Keratinocyte (primary cell): ENCODE measurements around the gene TSPAN18. TPM values are rescaled to one million over a fixed set of nuclear protein-coding genes. Genes with fewer than 3 reads are reported as not detected.

Source experiments
- DNase-seq: peaks from one replicate; pipeline ENCODE4 v3.0.0-alpha.2; 2011; ENCODE audit warnings: low read depth, missing footprints, low spot score
- FAIRE-seq: peaks from 2 replicates; lab custom pipeline; 2011; peaks lifted over from hg19 to GRCh38; lab: Jason Lieb, UNC
- H2AFZ ChIP-seq: 2 replicates; pipeline ENCODE4 v1.6.0; 2012; ENCODE audit warnings: low read length, control low read depth, inconsistent platforms; ENCODE audit not compliant: control insufficient read depth
- H3K27ac ChIP-seq: 2 replicates; pipeline ENCODE4 v1.5.1; 2011; ENCODE audit warnings: low read length; ENCODE audit not compliant: control insufficient read depth, insufficient read depth
- H3K27me3 ChIP-seq: 3 replicates; pipeline ENCODE4 v1.6.0; 2011; ENCODE audit warnings: low read length; ENCODE audit not compliant: control insufficient read depth, insufficient read depth; ENCODE audit errors: extremely low read depth
- H3K36me3 ChIP-seq, 2 experiments: 2 replicates in 1 of 2; 3 replicates in 1 of 2; pipeline ENCODE4 v1.5.1; 2011; ENCODE audit warnings: low read length in 2 of 2, mild to moderate bottlenecking in 1 of 2; ENCODE audit not compliant: control insufficient read depth in 2 of 2, insufficient read depth in 2 of 2; ENCODE audit errors: extremely low read depth in 1 of 2
- H3K4me1 ChIP-seq: 3 replicates; pipeline ENCODE4 v1.5.1; 2011; ENCODE audit warnings: low read length; ENCODE audit not compliant: control insufficient read depth, insufficient read depth; ENCODE audit errors: extremely low read depth
- H3K4me2 ChIP-seq: 3 replicates; pipeline ENCODE4 v1.6.0; 2011; ENCODE audit warnings: low read depth, low read length; ENCODE audit not compliant: control insufficient read depth, insufficient read depth; ENCODE audit errors: extremely low read depth
- H3K4me3 ChIP-seq, 3 experiments: fragments of 200-600 bp in 1 of 3; sonication (generic) in 1 of 3; 2 replicates in 2 of 3; 3 replicates in 1 of 3; pipeline ENCODE4 v1.5.1; 2011 to 2016; ENCODE audit warnings: low read length in 3 of 3, mild to moderate bottlenecking in 3 of 3, control low read depth in 2 of 3, inconsistent platforms in 1 of 3, low read depth in 1 of 3, mixed read lengths in 1 of 3, mixed run types in 1 of 3, moderate library complexity in 1 of 3; ENCODE audit not compliant: control insufficient read depth in 2 of 3, insufficient read depth in 2 of 3; ENCODE audit errors: extremely low read depth in 1 of 3
- H3K79me2 ChIP-seq: 2 replicates; pipeline ENCODE4 v1.6.0; 2012; ENCODE audit warnings: low read length; ENCODE audit not compliant: control insufficient read depth, insufficient read depth
- H3K9ac ChIP-seq: 3 replicates; pipeline ENCODE4 v1.6.0; 2011; ENCODE audit warnings: low read length; ENCODE audit not compliant: control insufficient read depth, insufficient read depth; ENCODE audit errors: extremely low read depth
- H3K9me1 ChIP-seq: 3 replicates; pipeline ENCODE4 v1.6.0; 2011; ENCODE audit warnings: low read length; ENCODE audit not compliant: control insufficient read depth, insufficient read depth; ENCODE audit errors: extremely low read depth
- H3K9me3 ChIP-seq: 2 replicates; pipeline ENCODE4 v1.5.1; 2012; ENCODE audit warnings: low read depth, low read length; ENCODE audit not compliant: control insufficient read depth
- H4K20me1 ChIP-seq: 3 replicates; pipeline ENCODE4 v1.6.0; 2011; ENCODE audit warnings: low read length; ENCODE audit not compliant: control insufficient read depth, insufficient read depth; ENCODE audit errors: extremely low read depth
- EZH2 ChIP-seq: IDR thresholded peaks from one replicate; pipeline ENCODE4 v1.6.1; 2012; ENCODE audit warnings: inconsistent platforms, mild to moderate bottlenecking, low read length, moderate library complexity
- dilution Hi-C: fragments of 300-500 bp; cut with MboI; formaldehyde crosslinking; loops from one replicate; pipeline ENCODE4 v1.7.0; 2020; ENCODE audit warnings: low sequenced_read_pairs; ENCODE audit not compliant: extremely low pct_ligation_motif_present
- polyA plus RNA-seq, 5 experiments: library from polyadenylated mRNA; depleted of rRNA in 3 of 5; stranded (reverse) in 3 of 5; stranded (forward) in 1 of 5; unstranded in 1 of 5; fragments of >200 nt; gene quantifications; 1 replicate in 1 of 5; 2 replicates in 3 of 5; 3 replicates in 1 of 5; pipeline versions ENCODE4 v1.2.1 to v1.2.3, GENCODE V29; 2011 to 2012; ENCODE audit warnings: missing spikeins in 2 of 5, low read depth in 1 of 5, low replicate concordance in 1 of 5
- TF ChIP-seq, protein P1 (sequence below), 3 experiments: IDR thresholded peaks in 1 of 3; conservative IDR thresholded peaks in 1 of 3; optimal IDR thresholded peaks in 1 of 3; 2 replicates in 2 of 3; 3 replicates in 1 of 3; pipeline versions ENCODE3 to v1.5.1; 2011; ENCODE audit warnings: low read length in 3 of 3, mild to moderate bottlenecking in 3 of 3, moderate library complexity in 2 of 3, control low read depth in 1 of 3, inconsistent platforms in 1 of 3; ENCODE audit not compliant: insufficient read depth in 2 of 3; ENCODE audit errors: extremely low read depth in 1 of 3

TSPAN18 gene
- polyA plus RNA-seq, 1 donor (not counting 4 experiments of a cell fraction or from before 2014, with no cell fraction given), result not detected

DNA sequence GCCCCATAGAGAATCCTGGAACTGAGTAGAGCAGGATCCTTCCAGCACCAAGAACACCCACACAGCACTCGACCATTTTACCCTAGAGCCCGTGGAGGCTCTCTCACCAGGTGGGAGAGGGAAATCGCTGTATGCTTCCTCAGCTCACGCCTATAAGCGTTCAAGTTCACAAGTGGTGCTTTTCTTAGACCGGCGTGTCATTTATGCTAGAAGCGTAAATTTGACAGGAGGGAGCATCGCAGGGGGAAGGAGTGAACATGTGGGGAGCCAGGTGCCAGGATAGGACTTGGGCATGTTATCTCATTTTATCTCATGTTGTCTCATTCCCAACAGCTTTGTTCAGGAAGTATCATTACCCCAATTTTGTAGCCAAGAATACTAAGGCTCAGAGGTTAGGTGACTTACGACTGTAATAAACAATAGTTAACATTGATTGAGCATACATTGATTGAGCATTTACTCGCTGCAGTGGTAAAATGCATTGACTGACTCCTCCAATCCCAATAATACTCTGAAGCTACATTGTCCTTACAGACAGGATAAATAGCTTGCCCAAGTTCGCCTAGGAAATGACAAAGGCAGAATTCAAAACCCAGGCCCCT is 243.0 kb downstream of the TSPAN18 start:
- Histone ChIP-seq H2AFZ (no peak overlapping the region), H3K9ac (no peak overlapping the region), H3K4me2 (no peak overlapping the region), H3K27ac (no peak overlapping the region), H4K20me1 (no peaks in the 10 kb centered on the region), H3K4me3 (no peak overlapping the region), H3K36me3 (no peaks in the 10 kb centered on the region), H3K27me3 (no peaks in the 10 kb centered on the region), H3K9me3 (no peaks in the 10 kb centered on the region), H3K4me1 (peaks cover 7% of the 10 kb centered on the region), H3K79me2 (no peaks in the 10 kb centered on the region), H3K9me1 (no peaks in the 10 kb centered on the region)
- DNase-seq, result no peak
- dilution Hi-C loops, result no loop called here
- no peak for TF ChIP-seq EZH2
- TF ChIP-seq, protein P1, sequence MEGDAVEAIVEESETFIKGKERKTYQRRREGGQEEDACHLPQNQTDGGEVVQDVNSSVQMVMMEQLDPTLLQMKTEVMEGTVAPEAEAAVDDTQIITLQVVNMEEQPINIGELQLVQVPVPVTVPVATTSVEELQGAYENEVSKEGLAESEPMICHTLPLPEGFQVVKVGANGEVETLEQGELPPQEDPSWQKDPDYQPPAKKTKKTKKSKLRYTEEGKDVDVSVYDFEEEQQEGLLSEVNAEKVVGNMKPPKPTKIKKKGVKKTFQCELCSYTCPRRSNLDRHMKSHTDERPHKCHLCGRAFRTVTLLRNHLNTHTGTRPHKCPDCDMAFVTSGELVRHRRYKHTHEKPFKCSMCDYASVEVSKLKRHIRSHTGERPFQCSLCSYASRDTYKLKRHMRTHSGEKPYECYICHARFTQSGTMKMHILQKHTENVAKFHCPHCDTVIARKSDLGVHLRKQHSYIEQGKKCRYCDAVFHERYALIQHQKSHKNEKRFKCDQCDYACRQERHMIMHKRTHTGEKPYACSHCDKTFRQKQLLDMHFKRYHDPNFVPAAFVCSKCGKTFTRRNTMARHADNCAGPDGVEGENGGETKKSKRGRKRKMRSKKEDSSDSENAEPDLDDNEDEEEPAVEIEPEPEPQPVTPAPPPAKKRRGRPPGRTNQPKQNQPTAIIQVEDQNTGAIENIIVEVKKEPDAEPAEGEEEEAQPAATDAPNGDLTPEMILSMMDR (optimal IDR thresholded peaks at IDR 0.05 in 1 of 3, IDR thresholded peaks at IDR 0.05 in 1 of 3, conservative IDR thresholded peaks at IDR 0.05 in 1 of 3; ENCODE audit: extremely low read depth in 1 of 3, insufficient read depth in 2 of 3, low read length in 3 of 3), result no peak
- FAIRE-seq, result no peak

DNA sequence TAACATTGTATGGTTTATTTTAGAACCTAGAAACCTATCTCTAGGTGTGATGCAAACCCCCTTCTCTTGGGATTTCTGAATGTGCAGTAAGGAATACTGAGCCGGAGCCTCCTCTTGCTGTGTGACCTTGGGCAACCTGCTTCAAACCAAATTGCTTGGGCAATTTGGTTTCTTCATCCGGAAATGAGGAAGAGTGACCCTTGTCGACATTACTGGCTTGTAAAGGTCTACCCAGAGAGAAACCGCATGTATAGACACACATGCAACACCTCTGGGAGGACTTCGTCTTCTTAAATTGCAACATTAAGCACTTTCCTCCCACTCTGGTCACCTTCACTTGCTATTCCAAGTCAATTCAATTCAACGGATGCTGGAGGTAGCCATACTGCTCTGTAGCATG is 243.5 kb downstream of the TSPAN18 start:
- H3K36me3 ChIP-seq, result no peaks in the 10 kb centered on the region
- H3K27ac ChIP-seq, result no peak overlapping the region
- H3K27me3 ChIP-seq, result no peaks in the 10 kb centered on the region
- peaks cover 7% of the 10 kb centered on the region for H3K4me1 ChIP-seq
- no peaks in the 10 kb centered on the region for H4K20me1 ChIP-seq
- dilution Hi-C loops, result no loop called here
- TF ChIP-seq EZH2, result no peak
- TF ChIP-seq, protein P1 (optimal IDR thresholded peaks at IDR 0.05 in 1 of 3, IDR thresholded peaks at IDR 0.05 in 1 of 3, conservative IDR thresholded peaks at IDR 0.05 in 1 of 3; ENCODE audit: extremely low read depth in 1 of 3, insufficient read depth in 2 of 3, low read length in 3 of 3), result no peak
- H3K9me1 ChIP-seq, result no peaks in the 10 kb centered on the region
- H3K4me3 ChIP-seq, result no peak overlapping the region
- no peak overlapping the region for H2AFZ ChIP-seq
- no peaks in the 10 kb centered on the region for H3K79me2 ChIP-seq
- H3K4me2 ChIP-seq, result no peak overlapping the region
- FAIRE-seq (no peak), DNase-seq (no peak)
- no peaks in the 10 kb centered on the region for H3K9me3 ChIP-seq
- no peak overlapping the region for H3K9ac ChIP-seq
